SU-DHL-6 (cell line): ENCODE data around the gene SMARCD3.

Experiments
- CTCF ChIP-seq: fragments of 200-600 bp; sonication (generic); IDR thresholded peaks from one replicate; pipeline ENCODE4 v1.5.1; 2017; ENCODE audit warnings: antibody characterized with exemption, mild to moderate bottlenecking, low read length, moderate library complexity; ENCODE audit not compliant: insufficient read depth, poor library complexity, severe bottlenecking
- EZH2phosphoT487 ChIP-seq: fragments of 200-600 bp; sonication (generic), shearing (Covaris generic); conservative IDR thresholded peaks from 2 replicates; pipeline ENCODE4 v1.6.1; 2018; ENCODE audit warnings: mild to moderate bottlenecking, antibody characterized with exemption, low read length, moderate library complexity, mixed read lengths

DNA sequence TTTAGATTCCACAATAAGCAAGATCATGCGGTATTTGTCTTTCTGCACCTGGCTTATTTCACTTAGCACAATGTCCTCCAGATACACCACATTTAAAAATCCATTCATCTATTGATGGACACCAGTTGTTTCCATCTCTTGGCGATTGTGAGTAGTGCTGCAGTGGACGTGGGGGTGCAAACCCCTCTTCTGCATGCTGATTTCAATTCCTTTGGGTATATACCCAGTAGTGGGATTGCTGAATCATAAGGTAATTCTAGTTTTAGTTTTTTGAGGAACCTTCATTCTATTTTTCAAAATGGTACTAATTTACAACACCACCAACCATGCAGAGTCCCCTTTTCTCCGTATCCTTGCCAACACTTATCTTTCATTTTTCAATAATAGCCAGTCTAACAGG is 59.5 kb downstream of the SMARCD3 start:
- no peak for TF ChIP-seq CTCF
- no peak for TF ChIP-seq EZH2phosphoT487
